Measurements from ENCODE around the gene KDSR.
"Not testable (repeated sequence)": the region's sequence is repeated elsewhere in the genome, so short reads cannot be mapped to it uniquely, and the experiment has no call there.

The KDSR gene

DNA sequence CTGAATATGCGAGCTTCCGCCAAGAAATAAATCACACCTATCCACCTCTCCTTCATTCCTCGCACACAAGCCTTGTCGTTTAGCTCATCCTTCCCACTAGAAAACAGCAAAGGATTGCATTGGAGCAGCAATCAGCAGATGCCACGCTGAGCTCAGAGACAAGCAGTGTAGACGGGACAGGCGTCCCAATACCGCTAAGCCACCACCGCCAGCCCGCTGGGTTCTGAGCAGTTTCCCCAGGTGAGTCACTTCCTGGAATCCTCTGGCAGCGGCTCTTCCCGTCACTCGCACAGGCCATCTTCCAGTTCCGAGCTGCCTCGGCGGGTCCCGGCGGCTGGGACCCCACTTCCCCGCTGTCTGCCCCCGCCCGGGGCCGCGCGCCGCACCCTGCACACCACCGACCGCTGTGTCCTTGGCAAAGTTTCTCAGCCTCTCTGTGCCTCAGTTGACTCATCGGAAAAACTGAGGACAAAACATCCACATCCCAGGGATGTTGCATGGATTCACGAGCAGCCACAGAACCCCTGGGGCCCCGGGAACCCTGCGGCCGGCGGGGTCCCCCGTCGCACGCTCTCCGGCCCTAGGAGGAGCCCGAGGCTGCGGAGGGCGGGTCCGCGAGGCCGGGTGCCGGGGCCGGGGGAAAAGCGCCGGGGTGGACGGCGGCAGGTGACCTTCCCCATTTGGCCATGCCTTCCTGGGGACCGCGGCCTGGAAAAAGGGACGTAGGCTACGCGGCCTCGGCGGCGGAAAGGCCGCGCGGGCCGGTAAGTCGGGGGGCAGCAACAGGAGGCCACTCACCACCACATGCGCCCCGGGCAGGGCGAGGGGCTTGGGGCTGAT lies 573 bp downstream of the KDSR start:
- DNase-seq (ENCODE audit: low read depth, low spot score) = peak; percentile 28

DNA sequence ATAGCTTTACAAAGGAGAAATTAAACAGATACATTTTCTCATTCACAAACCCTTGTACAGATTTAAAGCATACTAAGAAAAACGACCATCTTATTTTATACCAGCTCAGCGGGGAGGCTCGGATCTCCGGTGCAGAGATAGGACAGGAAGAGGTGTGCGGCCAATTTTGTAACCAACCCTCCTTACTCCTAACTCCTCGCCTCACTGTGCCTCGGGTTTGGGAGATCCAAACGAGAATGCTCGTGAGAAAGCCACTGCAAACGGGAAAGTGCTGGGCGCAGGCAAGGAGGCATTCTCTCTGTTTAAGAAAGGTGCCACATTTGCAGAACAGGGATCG lies 1.2 kb downstream of the KDSR start:
- no peak for DNase-seq (ENCODE audit: low read depth, low spot score)

GRCh38 chr18:63363951-63364350 lies 3.1 kb downstream of the KDSR start:
- DNase-seq (ENCODE audit: low read depth, low spot score) = no peak

GRCh38 chr18:63363420-63363819 lies 3.6 kb downstream of the KDSR start:
- not testable (repeated sequence) for DNase-seq (ENCODE audit: low read depth, low spot score)

DNA sequence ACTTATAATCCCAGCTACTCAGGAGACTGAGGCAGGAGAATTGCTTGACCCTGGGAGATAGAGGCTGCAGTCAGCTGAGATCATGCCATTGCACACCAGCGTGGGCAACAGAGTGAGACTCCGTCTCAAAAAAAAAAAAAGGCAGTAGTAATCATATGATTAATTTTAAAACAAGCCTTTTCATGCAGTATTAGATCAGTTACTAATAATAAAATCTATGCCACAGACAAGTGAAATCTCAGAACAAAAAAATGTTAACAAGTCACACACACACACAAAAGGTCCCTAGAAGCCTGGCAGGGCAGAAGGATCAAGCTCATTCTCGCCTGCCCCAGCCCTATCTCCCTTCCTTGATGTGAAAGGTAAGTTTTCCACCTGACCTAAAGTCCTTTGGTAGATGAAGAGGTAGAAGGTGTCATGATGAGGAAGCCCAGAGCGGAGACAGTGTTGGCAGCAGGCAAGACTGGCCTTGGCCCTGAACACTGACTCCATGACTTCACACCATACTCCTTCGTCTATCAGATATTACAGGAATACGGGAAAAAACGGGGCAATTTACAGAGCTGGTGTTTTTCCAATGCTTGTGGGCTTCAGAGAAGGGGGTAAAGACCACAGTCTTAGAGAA lies 10.6 kb downstream of the KDSR start:
- DNase-seq (ENCODE audit: low read depth, low spot score) = no peak

DNA sequence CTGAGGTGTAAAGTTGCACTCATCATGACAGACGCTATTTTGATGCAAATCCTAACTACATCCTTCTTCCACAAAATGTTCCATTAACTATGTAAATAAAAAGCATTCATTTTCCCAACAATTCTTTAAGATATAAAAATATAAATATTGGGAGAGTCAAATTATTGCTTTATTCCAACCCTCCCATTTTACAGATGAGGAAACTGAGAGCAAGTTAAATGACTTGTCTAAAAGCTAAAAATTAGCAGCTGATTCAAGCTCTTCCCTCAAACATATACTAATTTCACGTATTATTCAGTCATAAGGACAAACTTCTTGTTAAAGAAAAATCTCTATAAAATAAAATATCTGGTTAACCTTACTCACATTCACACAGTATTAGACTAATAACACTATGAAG lies 16.8 kb downstream of the KDSR start:
- no peak for DNase-seq (ENCODE audit: low read depth, low spot score)

- DNase-seq (ENCODE audit: low read depth, low spot score) = no peak
Observed at GRCh38 chr18:63348508-63349136, 18.4 kb downstream of the KDSR start.

DNA sequence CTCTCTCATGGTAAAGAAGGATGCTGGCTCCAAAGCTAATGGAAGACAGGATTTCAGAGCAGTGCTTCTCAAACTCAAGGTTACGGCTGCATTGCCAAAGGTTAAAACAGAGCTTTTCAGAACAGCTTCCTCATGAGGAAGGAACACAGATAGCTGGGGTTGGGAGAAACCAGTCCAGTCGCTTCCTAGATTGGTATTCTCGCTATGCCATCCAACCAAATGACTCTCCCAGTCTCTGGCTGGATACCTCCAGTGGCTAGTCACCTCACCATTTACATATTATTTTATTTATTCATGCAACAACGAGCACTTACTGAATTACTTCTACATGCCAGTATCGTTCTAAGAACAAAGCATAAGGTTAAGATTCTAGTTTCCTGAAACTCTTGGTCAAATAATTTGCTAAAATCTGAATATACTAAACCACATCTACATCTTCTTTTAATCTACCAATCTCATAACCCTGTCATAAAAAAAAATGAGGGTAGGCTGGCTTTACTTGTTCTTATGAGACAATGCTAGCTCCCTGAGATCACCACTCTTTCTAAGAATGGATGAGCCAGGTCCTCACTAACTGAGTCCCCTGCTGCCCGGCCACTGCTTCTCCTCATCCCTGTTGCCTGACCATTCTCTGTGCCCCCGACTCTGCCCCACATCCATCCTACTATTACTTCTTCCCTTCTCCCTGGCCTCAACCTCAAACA lies 20.4 kb downstream of the KDSR start:
- DNase-seq (ENCODE audit: low read depth, low spot score) = no peak

DNA sequence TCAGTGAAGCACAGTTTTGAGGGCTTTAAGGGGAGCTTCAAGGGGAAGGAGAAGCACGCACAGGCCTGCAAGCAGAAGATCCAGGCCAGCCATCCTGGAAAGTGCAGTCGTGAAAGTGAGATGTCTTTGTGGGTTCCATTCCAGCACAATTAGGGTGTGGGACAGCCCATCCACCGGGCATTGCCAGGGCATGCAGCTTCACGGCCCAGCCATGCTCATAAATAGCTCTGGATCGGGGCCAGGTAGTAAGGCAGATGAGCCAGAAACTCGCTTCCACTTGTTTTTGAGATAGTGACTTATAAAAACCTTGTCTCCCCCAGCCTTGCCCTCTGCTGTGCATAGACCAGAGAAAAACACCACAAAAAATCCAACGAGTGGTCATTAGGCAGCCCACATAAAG lies 21.0 kb downstream of the KDSR start:
- no peak for DNase-seq (ENCODE audit: low read depth, low spot score)

GRCh38 chr18:63344918-63345317 lies 22.1 kb downstream of the KDSR start:
- no peak for DNase-seq (ENCODE audit: low read depth, low spot score)

GRCh38 chr18:63344263-63344662 lies 22.7 kb downstream of the KDSR start:
- DNase-seq (ENCODE audit: low read depth, low spot score) = no peak

DNA sequence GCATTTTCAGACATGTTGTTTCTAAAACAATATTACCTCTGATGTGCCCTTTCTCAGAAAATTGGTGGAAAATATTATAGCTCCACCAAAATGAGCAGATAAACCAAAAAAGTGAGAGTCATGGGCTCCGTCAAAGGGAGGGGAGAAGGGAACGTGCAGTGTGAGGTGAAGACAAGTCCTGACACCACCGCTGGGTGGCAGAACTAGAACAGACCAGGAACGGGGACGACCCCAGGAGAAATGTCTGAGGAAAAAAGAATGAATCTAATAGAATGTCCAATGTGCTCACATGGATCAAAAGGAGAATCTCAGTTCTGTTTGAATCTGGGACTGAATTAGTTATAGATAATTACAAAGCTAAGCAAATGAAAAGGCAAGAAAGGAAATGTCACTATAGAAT lies 24.8 kb downstream of the KDSR start:
- no peak for DNase-seq (ENCODE audit: low read depth, low spot score)

- DNase-seq (ENCODE audit: low read depth, low spot score) = no peak
Observed at GRCh38 chr18:63339920-63340484, 27.0 kb downstream of the KDSR start.

DNA sequence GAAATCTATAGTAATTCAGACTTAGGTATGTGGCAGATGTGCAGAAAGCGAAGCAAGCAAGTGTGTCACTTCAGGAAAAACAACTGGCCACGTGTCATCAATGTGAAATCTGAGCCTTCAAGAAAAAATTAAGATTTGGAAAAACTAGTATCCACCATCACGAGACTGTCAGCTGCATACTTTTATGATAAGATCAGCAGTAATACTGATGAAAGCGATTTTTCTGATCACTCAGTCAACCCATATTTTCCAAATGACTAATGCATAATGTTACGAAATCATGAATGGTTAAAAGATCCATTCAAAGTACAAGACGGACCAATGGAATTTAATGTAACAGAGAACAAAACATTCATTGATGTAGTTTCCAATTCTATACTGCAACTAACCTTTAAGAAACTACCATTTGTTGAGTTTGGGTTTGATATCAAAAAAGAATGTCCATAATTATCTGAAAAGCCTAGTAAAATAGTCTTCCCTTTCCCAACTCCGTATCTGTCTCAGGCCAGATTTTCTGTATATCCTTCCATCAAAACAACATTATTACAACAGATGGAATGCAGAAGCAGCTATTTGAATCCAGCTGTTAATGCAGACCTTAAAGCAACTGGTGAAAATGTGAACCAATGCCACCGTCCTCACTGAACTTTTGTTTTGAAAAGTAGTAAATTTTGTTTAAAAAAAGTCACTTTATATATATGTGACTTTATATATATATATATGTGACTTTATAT lies 30.5 kb downstream of the KDSR start:
- no peak for DNase-seq (ENCODE audit: low read depth, low spot score)

GRCh38 chr18:63331105-63331504 lies 35.9 kb downstream of the KDSR start:
- no peak for DNase-seq (ENCODE audit: low read depth, low spot score)

DNA sequence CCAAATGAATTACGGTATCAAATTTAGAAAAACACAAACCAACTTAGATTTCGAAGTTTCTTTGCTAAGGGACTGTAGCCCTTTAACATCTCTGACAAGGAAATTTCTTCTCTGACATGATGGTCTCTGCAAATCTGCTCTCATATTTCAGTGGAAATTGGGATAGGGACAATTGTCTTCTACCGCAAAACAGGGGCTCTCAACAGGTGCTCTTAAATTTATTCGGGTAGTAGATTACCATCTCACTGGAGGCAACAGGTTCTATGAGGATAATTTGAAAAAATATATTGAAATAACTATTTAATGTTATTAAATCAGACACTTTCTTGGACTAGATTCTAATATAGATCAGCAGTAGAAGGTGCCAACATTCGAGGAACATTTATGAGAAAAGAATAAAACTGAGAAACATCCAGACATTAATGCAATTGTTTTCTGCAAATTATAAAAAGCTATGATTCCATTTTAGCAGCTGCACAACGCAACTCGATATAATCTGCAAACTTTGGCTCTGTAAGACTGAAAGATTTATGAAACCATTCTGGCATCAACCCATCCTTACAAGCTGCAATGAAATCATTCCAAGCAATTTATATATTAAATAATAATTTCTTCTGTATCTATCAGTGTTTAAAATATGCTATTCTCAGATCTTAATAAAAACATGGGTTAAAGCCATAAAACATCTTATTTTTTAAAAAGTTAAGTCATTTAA lies 37.4 kb downstream of the KDSR start:
- DNase-seq (ENCODE audit: low read depth, low spot score) = no peak

GRCh38 chr18:63326011-63326410 lies 41.0 kb downstream of the KDSR start:
- no peak for DNase-seq (ENCODE audit: low read depth, low spot score)

- DNase-seq (ENCODE audit: low read depth, low spot score) = no peak
Observed at GRCh38 chr18:63325086-63325686, 41.8 kb downstream of the KDSR start.

DNA sequence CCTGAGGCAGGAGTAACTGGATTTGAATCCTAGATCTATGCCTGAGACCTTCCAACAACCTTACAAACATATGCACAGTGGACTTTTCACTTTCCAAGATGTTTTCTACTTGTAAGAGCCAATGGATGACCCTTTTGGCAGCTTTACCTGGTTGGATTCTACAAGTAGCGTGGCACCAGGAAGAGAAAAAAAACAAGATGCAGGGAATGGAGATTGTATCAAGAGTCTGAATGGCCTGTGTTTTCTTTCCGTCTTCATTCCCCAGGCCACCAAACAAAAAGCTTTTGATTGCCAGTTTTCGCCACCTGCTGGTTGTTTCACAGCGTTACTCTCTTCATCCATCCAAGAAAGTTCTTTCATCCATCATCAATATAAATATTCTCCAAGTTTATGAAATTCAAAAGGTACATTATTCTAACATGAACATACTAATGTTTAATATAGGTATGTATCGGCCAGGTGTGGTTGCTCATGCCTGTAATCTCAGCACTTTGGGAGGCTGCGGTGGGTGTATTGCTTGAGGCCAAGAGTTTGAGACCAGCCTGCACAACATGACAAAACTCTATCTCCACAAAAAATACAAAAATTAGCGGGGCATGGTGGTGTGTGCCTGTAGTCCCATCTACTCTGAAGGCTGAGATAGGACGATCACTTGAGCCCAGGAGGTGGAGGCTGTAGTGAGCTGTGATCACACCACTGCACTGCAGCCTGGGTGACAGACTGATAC lies 43.9 kb downstream of the KDSR start:
- DNase-seq (ENCODE audit: low read depth, low spot score) = peak; percentile 41

GRCh38 chr18:63322206-63322605 lies 44.8 kb downstream of the KDSR start:
- DNase-seq (ENCODE audit: low read depth, low spot score) = no peak
